GM13976 (cell line): ENCODE results near the gene AQP4.
A peak's percentile ranks its signal among the peaks of the same experiment; 100 is the strongest.

Experiments used
- DNase-seq: peaks from one replicate; pipeline ENCODE4 v3.0.0; 2012; ENCODE audit warnings: low spot score
- in situ Hi-C: fragments of 300-500 bp; cut with MboI; formaldehyde crosslinking; loops from one replicate; pipeline ENCODE4 v1.12.0; 2022; ENCODE audit warnings: low sequenced_read_pairs, mixed read lengths, inconsistent platforms; ENCODE audit not compliant: unreplicated experiment
- TF ChIP-seq, protein P1 (sequence below): IDR thresholded peaks from 2 replicates; pipeline ENCODE4 v1.5.1; 2012; ENCODE audit warnings: borderline replicate concordance, mild to moderate bottlenecking; ENCODE audit not compliant: insufficient read depth; ENCODE audit errors: extremely low read depth, missing control alignments, control extremely low read depth

AQP4 gene

DNA sequence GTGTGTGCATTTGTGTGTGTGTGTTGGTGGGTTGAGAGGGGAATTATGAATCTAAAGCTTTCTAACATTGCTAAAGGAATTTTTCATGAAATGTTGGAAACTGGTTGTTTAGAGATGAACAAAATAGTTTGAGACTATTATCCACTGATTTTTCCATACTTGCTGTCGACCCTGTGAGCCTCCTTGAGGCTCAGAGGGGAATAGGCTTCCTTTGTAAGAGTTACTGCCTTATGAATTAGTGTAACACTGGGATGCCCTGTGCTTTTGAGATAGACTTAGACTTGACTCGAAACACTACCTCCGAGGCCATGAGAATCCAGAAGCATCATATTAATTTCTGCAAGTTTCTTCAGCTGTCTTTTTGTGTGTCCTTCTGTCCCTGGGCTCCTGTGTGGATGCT, 37.9 kb downstream of the AQP4 start:
- in situ Hi-C loops = no loop called here
- TF ChIP-seq, protein P1, sequence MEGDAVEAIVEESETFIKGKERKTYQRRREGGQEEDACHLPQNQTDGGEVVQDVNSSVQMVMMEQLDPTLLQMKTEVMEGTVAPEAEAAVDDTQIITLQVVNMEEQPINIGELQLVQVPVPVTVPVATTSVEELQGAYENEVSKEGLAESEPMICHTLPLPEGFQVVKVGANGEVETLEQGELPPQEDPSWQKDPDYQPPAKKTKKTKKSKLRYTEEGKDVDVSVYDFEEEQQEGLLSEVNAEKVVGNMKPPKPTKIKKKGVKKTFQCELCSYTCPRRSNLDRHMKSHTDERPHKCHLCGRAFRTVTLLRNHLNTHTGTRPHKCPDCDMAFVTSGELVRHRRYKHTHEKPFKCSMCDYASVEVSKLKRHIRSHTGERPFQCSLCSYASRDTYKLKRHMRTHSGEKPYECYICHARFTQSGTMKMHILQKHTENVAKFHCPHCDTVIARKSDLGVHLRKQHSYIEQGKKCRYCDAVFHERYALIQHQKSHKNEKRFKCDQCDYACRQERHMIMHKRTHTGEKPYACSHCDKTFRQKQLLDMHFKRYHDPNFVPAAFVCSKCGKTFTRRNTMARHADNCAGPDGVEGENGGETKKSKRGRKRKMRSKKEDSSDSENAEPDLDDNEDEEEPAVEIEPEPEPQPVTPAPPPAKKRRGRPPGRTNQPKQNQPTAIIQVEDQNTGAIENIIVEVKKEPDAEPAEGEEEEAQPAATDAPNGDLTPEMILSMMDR = no peak
- no peak for DNase-seq

DNA sequence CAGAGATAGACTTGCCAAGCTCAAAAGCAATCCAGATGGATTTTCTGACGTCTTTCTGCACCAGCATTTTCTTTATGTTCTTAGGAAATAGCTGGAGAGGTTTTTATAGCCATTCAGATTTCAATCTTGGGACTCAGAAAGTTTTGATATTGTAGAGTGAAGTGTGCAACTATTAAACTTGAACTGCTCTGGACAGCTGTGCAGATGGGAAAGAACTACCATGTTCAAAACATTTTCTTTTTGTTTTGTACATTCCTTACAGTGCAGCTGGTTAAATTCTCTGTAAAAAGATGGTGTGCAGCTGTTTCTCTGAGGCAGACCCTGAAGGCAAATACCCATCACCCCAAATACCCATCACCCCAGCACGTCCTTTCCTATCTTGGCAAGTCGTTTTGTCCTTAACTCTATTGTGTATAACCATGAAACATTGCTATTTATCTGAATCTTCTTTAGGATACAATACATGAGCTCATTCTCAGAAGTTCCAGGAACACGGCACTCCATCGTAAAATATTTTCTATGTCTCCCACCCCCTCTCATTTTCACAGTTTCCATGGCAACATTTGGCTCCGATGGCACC, 38.8 kb downstream of the AQP4 start:
- TF ChIP-seq, protein P1 = no peak
- DNase-seq = no peak
- in situ Hi-C loops = no loop called here

DNA sequence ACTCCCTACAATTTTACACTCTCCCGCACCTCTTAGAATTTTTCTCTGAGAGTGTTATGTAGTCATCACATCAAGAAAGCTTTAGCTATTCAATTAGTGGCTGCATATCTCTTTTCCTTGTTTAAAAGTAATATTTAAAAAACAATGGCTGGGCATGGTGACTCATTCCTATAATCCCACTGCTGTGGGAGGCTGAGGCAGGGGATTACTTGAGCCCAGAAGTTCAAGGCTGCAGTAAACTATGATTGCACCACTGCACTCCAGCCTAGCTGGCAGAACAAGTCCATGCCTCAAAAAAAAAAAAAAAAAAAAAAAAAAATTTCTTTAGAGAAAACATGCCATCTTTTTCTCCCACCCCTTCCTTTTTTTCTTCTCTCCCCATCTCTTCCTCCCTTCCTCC, 44.3 kb downstream of the AQP4 start:
- in situ Hi-C loops = no loop called here
- TF ChIP-seq, protein P1 = no peak
- DNase-seq = no peak

DNA sequence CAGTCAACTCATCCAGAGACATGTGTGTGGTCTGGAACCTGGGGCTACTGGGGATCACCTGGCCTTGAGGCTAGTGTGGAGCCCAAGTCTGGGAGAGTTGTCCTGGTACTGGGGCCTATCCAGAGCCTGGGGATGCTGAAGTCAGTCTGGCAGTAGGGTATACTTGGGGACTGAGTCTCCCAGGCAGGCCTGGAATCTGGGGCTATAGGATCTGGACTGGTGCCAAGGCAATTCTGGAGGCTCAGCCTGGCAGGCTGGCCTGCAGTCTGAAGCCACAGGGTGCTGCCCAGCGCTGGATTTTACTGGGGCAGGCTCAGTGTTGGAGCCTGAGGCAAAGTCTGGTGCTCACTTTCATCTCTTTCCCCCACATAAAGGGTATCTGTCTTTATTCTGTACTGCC, 46.5 kb downstream of the AQP4 start:
- no peak for DNase-seq
- in situ Hi-C loops = no loop called here
- TF ChIP-seq, protein P1 = no peak

DNA sequence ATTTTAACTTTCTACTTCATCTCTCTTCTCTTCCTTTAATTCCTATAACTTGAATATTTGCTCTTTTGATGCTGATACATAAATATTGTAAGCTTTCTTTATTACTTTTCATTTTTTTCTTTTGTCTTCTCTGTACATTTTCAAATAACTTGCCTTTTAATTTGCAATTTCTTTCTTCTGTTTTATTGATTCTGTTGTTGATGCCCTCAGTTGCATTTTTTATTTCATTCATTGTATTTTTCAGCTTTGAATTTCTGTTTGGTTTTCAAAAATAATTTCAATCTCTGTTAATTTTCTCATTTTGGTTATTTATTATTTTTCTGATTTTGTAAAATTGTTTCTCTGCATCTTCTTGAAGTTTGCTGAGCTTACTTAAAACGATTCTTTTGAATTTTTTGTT, 47.0 kb downstream of the AQP4 start:
- DNase-seq = no peak
- in situ Hi-C loops = no loop called here
- TF ChIP-seq, protein P1 = no peak

DNA sequence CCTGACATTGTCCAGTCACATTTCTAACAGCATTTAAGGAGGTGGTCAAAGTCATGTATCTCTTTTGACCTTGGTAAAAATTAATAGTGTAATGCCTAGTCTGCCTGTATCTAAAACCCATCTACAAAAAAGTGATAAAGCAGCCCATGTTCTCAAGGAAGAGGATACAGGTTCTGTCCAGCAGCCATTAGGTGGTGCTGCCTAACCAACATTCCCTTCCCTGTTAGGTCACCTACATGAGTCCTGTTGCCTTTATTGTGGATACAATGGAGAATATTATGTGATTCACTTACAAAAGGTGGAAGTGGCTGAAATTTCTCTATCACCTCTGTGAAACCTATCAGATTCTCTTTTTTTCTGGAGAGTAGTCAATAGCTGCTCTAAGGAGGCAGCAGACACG, 52.5 kb downstream of the AQP4 start:
- DNase-seq = peak; percentile 22
- TF ChIP-seq, protein P1 = peak; percentile 55
- in situ Hi-C loops = no loop called here
